ENCODE results near the gene KRT85. TPM values are rescaled to one million over a fixed set of nuclear protein-coding genes. Genes with fewer than 3 reads are reported as not detected.
A peak's percentile ranks its signal among the peaks of the same experiment; 100 is the strongest.

Gene KRT85
- total RNA-seq, 1 donor from 2014 or later, result not detected

GRCh38 chr12:52378091-52378490 lies 10.8 kb upstream of the KRT85 start:
- DNase-seq (no peak), ATAC-seq (peak; percentile 12)
- Histone ChIP-seq H3K9me3 (no peaks in the 10 kb centered on the region), H3K4me3 (no peak overlapping the region), H3K4me1 (no peaks in the 10 kb centered on the region), H3K27ac (no peak overlapping the region), H3K36me3 (no peaks in the 10 kb centered on the region), H3K27me3 (no peaks in the 10 kb centered on the region)
- intact Hi-C loops (cut with DNase I), result no loop called here
- TF ChIP-seq CTCF (IDR thresholded peaks at IDR 0.05), result no peak

- no peak overlapping the region for H3K4me3 ChIP-seq
- no peaks in the 10 kb centered on the region for H3K36me3 ChIP-seq
- no peaks in the 10 kb centered on the region for H3K9me3 ChIP-seq
- H3K27ac ChIP-seq, result no peak overlapping the region
- intact Hi-C loops (cut with DNase I), result no loop called here
- H3K27me3 ChIP-seq, result no peaks in the 10 kb centered on the region
- DNase-seq (no peak), ATAC-seq (no peak)
- TF ChIP-seq CTCF (IDR thresholded peaks at IDR 0.05), result no peak
- H3K4me1 ChIP-seq, result no peaks in the 10 kb centered on the region
Observed at GRCh38 chr12:52377266-52377665, 10.0 kb upstream of the KRT85 start.

GRCh38 chr12:52372216-52373154 lies 5.2 kb upstream of the KRT85 start:
- H3K4me3 ChIP-seq, result no peak overlapping the region
- H3K27ac ChIP-seq, result peak overlapping the region; percentile 68
- DNase-seq, result peak; percentile 86
- peak; percentile 82 for TF ChIP-seq CTCF (IDR thresholded peaks at IDR 0.05)
- no peaks in the 10 kb centered on the region for H3K9me3 ChIP-seq
- H3K27me3 ChIP-seq, result no peaks in the 10 kb centered on the region
- ATAC-seq, result peak; percentile 92
- no peaks in the 10 kb centered on the region for H3K36me3 ChIP-seq
- intact Hi-C loops (cut with DNase I), result no loop called here
- H3K4me1 ChIP-seq, result no peaks in the 10 kb centered on the region

- Histone ChIP-seq H3K4me3 (no peak overlapping the region), H3K27ac (peak overlapping the region; percentile 68), H3K9me3 (no peaks in the 10 kb centered on the region), H3K27me3 (no peaks in the 10 kb centered on the region), H3K4me1 (no peaks in the 10 kb centered on the region), H3K36me3 (no peaks in the 10 kb centered on the region)
- intact Hi-C loops (cut with DNase I), result no loop called here
- no peak for TF ChIP-seq CTCF (IDR thresholded peaks at IDR 0.05)
- ATAC-seq (no peak), DNase-seq (no peak)
Observed at GRCh38 chr12:52371716-52372115, 4.4 kb upstream of the KRT85 start.

- Histone ChIP-seq H3K4me3 (no peak overlapping the region), H3K9me3 (no peaks in the 10 kb centered on the region), H3K4me1 (no peaks in the 10 kb centered on the region), H3K27ac (peak overlapping the region; percentile 68), H3K36me3 (no peaks in the 10 kb centered on the region), H3K27me3 (no peaks in the 10 kb centered on the region)
- intact Hi-C loops (cut with DNase I), result no loop called here
- no peak for TF ChIP-seq CTCF (IDR thresholded peaks at IDR 0.05)
- no peak for DNase-seq
- no peak for ATAC-seq
Observed at GRCh38 chr12:52370926-52371608, 3.8 kb upstream of the KRT85 start.

Measured in upper lobe of right lung (tissue), 1 donor.